ENCODE results near the gene OLFML1.

The OLFML1 gene

DNA sequence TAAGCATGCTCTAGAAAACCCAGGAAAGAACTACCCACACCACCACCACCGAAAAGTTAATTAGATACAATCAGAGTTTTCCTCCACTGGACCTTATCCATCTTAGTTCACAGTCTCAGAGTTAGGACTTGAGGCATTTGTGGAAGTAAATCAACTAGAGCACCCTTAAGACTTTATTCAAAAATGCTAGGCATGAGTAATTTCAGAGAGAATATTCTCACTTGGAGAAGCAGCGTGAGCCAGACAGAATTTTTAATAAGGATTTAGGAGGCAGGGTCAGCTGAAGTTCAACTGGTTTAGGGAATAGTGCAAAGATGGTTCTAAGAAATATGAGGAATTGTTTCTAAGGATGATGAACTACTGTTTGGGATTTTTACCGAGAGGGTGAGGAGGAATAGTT lies 1.2 kb upstream of the OLFML1 start:
- no peak for DNase-seq (ENCODE audit: extremely low read depth, insufficient read length)
- no peaks in the 10 kb centered on the region for H3K27me3 ChIP-seq (replicated peaks; ENCODE audit: control insufficient read depth, insufficient read depth, low read length)
- H3K36me3 ChIP-seq (ENCODE audit: control insufficient read depth, insufficient read depth, low read length) = no peaks in the 10 kb centered on the region
- TF ChIP-seq, protein P1, sequence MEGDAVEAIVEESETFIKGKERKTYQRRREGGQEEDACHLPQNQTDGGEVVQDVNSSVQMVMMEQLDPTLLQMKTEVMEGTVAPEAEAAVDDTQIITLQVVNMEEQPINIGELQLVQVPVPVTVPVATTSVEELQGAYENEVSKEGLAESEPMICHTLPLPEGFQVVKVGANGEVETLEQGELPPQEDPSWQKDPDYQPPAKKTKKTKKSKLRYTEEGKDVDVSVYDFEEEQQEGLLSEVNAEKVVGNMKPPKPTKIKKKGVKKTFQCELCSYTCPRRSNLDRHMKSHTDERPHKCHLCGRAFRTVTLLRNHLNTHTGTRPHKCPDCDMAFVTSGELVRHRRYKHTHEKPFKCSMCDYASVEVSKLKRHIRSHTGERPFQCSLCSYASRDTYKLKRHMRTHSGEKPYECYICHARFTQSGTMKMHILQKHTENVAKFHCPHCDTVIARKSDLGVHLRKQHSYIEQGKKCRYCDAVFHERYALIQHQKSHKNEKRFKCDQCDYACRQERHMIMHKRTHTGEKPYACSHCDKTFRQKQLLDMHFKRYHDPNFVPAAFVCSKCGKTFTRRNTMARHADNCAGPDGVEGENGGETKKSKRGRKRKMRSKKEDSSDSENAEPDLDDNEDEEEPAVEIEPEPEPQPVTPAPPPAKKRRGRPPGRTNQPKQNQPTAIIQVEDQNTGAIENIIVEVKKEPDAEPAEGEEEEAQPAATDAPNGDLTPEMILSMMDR (IDR thresholded peaks at IDR 0.05; ENCODE audit: insufficient read depth, low read length, poor library complexity, severe bottlenecking) = no peak
- H3K4me3 ChIP-seq (replicated peaks; ENCODE audit: low read depth, low read length) = no peak overlapping the region

DNA sequence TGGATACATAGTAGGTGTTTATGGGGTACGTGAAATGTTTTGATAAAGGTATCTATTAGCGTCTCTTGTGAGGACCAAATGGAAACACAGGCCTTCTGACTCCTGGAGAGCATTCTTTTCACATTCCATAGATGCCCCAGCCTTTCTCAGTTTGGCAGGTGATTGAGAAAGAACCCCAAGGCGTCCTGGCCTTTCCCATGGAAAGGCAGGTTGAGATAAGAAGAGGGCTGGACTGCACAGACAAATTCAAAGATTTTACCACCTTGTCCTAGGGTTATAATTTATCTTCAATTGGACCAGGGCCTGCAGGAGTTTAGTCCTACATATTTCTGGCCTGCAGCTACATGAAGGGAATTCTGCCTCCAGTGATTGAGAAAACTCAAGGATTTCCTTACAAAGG lies 661 bp upstream of the OLFML1 start:
- no peak overlapping the region for H3K4me3 ChIP-seq (replicated peaks; ENCODE audit: low read depth, low read length)
- DNase-seq (ENCODE audit: extremely low read depth, insufficient read length) = no peak

DNA sequence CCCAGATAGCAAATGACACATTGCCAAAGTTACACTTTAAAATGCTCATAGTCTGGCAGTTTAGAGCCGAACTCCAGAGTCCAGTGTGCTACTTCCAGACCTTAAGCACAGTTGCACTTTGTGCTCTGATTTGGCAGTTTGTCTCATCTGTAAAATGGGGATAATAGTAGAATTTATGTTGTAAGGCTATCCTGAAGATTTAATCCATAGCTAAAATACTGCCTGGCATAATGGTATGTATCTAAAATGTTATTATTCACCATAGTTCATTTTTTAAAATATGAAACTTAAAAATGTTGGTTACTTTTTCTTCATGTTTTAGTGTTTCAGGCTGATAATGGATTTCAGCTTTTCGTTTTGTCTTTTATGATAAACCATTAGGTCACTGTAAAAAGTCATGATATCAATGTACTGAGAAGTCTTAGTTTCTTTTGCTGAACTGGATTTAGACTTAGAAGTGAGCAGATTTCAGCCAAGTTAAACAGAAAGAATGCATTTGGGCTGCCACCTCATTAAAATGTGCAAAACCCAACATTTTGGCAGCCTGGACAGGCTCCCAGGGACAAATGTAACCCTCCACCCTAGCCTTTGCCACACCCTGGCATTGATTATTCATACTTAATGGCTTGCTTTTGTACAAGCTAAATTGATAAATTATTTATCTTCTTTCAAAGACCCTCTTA lies 933 bp downstream of the OLFML1 start:
- no peak overlapping the region for H3K4me3 ChIP-seq (replicated peaks; ENCODE audit: low read depth, low read length)
- TF ChIP-seq, protein P1 (IDR thresholded peaks at IDR 0.05; ENCODE audit: insufficient read depth, low read length, poor library complexity, severe bottlenecking) = no peak
- no peaks in the 10 kb centered on the region for H3K36me3 ChIP-seq (ENCODE audit: control insufficient read depth, insufficient read depth, low read length)
- no peaks in the 10 kb centered on the region for H3K27me3 ChIP-seq (replicated peaks; ENCODE audit: control insufficient read depth, insufficient read depth, low read length)
- no peak for DNase-seq (ENCODE audit: extremely low read depth, insufficient read length)

More for the DNA sequence above, 661 bp upstream of the OLFML1 start:
- Histone ChIP-seq H3K27me3 (replicated peaks; ENCODE audit: control insufficient read depth, insufficient read depth, low read length) (no peaks in the 10 kb centered on the region), H3K36me3 (ENCODE audit: control insufficient read depth, insufficient read depth, low read length) (no peaks in the 10 kb centered on the region)
- TF ChIP-seq, protein P1 (IDR thresholded peaks at IDR 0.05; ENCODE audit: insufficient read depth, low read length, poor library complexity, severe bottlenecking) = no peak

DNA sequence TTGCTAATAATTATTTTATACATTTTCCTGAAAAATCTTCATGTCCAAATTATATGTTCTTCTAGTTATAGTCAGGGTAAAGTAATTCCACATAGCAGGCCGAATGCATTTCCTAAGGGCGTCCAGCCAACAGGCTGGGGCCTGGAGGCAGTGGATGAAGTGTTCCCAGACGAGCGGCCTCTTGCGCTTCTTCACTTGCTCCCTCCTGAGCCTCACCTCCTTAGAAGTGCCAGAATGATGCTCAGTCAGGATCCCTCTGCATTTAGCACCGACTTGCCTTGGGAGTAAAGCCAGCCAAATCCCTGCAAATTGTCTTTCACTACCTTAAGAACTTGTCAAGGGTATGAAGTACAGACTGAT lies 1.5 kb downstream of the OLFML1 start:
- Histone ChIP-seq H3K36me3 (ENCODE audit: control insufficient read depth, insufficient read depth, low read length) (no peaks in the 10 kb centered on the region; the same call in 1 of the 2 replicates), H3K27me3 (replicated peaks; ENCODE audit: control insufficient read depth, insufficient read depth, low read length) (no peaks in the 10 kb centered on the region), H3K4me3 (replicated peaks; ENCODE audit: low read depth, low read length) (no peak overlapping the region)
- TF ChIP-seq, protein P1 (IDR thresholded peaks at IDR 0.05; ENCODE audit: insufficient read depth, low read length, poor library complexity, severe bottlenecking) = no peak
- no peak for DNase-seq (ENCODE audit: extremely low read depth, insufficient read length)

DNA sequence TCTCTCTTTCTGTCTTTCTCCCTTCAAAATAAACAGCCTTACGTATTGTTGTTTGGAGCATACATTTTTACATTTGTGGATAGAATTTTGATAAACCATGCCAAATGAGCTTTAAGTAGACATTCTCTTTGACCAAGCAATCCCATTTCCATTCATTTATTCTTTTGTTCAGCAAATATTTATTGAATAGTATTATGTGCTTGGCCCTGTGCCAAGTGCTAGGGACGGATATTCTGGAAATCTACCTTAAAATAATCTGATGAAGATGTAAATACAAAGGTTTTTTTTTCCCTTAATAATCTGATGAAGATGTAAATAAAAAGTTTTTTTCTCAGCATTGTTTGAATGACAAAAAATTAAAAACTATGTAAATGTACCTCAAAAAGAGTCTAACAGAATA lies 2.1 kb downstream of the OLFML1 start:
- DNase-seq (ENCODE audit: extremely low read depth, insufficient read length) = no peak
- Histone ChIP-seq H3K4me3 (replicated peaks; ENCODE audit: low read depth, low read length) (no peak overlapping the region), H3K27me3 (replicated peaks; ENCODE audit: control insufficient read depth, insufficient read depth, low read length) (no peaks in the 10 kb centered on the region), H3K36me3 (ENCODE audit: control insufficient read depth, insufficient read depth, low read length) (no peaks in the 10 kb centered on the region; the same call in 1 of the 2 replicates)
- TF ChIP-seq, protein P1 (IDR thresholded peaks at IDR 0.05; ENCODE audit: insufficient read depth, low read length, poor library complexity, severe bottlenecking) = no peak

DNA sequence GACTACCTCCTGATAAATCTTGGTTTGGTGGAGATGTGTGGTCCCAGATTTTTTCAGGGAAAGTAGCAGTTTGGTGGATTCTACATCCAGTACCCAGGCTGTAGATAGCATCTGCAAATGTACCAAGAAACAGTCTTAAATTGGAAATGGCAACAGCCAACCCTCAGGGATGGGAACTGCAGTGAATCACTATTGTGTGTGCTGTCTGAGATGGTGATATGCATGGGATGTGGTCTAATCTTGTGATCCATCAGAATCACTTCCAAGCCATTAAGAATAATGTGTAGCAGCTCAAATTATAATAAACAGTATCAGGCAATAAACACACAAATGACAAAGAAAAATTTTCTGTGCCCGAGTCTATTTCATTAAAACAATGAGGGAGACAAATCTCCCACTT lies 3.4 kb downstream of the OLFML1 start:
- TF ChIP-seq, protein P1 (IDR thresholded peaks at IDR 0.05; ENCODE audit: insufficient read depth, low read length, poor library complexity, severe bottlenecking) = no peak
- no peak overlapping the region for H3K4me3 ChIP-seq (replicated peaks; ENCODE audit: low read depth, low read length)

More for the DNA sequence above, 3.4 kb downstream of the OLFML1 start:
- DNase-seq (ENCODE audit: extremely low read depth, insufficient read length) = no peak
- Histone ChIP-seq H3K27me3 (replicated peaks; ENCODE audit: control insufficient read depth, insufficient read depth, low read length) (no peaks in the 10 kb centered on the region), H3K36me3 (ENCODE audit: control insufficient read depth, insufficient read depth, low read length) (no peaks in the 10 kb centered on the region; the same call in 1 of the 2 replicates)
